Epithelial cell of esophagus (primary cell): ENCODE measurements around the gene LIN7A.
A peak's percentile ranks its signal among the peaks of the same experiment; 100 is the strongest.

Source experiments
- DNase-seq: peaks from one replicate; pipeline ENCODE4 v3.0.0; 2010; ENCODE audit warnings: low read depth
- H3K4me3 ChIP-seq: 2 replicates; pipeline ENCODE4 v1.5.1; 2011; ENCODE audit warnings: mild to moderate bottlenecking, low read length, control low read depth
- TF ChIP-seq, protein P1 (sequence below): IDR thresholded peaks from 2 replicates; pipeline ENCODE4 v1.5.1; 2011; ENCODE audit warnings: low read depth, mild to moderate bottlenecking, low read length, control low read depth, inconsistent platforms; ENCODE audit not compliant: insufficient read depth; ENCODE audit errors: missing control alignments

The LIN7A gene

DNA sequence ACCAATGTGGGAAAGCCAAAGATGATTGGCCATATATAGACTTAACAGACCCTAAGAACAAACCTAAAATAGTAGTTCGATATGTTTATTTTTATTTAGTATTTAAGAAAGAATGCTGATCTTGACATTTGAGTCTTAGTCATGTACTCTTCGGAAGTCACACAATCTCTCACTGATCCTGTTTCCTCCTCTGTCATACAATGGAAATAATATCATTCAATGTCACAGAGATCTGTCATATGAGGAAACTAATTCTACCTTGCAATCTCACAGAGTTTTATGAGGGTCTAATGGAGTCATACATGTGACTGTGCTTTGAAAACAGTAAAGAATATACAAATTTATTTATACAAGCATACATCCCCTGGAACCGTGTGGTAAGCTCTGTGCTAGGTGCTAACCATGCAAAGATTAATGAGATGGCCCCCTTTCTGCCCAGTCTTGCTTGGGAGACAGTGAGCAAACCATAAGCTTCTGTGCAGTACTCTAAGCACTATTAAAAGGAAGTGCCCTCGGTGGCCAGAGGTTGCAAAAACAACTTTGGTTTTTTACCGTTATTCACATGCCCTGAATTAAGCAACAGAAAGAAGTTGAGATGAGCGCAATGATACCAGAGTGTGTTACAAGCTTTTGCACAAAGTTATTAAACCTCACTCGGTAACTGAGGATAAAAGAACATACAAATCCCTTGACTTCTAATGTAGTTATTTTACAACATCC is 1.7 kb upstream of the LIN7A start:
- no peak overlapping the region for H3K4me3 ChIP-seq
- no peak for DNase-seq
- TF ChIP-seq, protein P1, sequence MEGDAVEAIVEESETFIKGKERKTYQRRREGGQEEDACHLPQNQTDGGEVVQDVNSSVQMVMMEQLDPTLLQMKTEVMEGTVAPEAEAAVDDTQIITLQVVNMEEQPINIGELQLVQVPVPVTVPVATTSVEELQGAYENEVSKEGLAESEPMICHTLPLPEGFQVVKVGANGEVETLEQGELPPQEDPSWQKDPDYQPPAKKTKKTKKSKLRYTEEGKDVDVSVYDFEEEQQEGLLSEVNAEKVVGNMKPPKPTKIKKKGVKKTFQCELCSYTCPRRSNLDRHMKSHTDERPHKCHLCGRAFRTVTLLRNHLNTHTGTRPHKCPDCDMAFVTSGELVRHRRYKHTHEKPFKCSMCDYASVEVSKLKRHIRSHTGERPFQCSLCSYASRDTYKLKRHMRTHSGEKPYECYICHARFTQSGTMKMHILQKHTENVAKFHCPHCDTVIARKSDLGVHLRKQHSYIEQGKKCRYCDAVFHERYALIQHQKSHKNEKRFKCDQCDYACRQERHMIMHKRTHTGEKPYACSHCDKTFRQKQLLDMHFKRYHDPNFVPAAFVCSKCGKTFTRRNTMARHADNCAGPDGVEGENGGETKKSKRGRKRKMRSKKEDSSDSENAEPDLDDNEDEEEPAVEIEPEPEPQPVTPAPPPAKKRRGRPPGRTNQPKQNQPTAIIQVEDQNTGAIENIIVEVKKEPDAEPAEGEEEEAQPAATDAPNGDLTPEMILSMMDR: no peak

DNA sequence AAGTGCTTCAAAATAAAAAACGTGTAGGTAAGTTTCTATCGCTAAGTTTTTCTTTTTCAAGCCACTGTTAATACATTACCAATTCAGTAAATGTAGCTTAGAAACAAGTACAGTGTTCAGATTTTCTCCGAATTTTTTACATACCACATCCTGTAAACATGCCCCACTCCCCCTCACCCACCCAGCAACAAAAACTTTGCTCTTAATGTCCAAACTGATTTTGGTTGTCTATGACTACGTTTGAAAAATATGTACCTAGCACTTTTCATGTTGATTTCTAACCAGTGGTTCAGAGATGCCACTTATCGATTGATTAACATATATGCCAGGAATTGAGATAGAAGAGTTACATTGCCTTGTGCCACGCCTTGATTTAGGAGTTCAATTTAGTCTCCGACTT is 663 bp upstream of the LIN7A start:
- TF ChIP-seq, protein P1: no peak
- no peak overlapping the region for H3K4me3 ChIP-seq
- DNase-seq: no peak

DNA sequence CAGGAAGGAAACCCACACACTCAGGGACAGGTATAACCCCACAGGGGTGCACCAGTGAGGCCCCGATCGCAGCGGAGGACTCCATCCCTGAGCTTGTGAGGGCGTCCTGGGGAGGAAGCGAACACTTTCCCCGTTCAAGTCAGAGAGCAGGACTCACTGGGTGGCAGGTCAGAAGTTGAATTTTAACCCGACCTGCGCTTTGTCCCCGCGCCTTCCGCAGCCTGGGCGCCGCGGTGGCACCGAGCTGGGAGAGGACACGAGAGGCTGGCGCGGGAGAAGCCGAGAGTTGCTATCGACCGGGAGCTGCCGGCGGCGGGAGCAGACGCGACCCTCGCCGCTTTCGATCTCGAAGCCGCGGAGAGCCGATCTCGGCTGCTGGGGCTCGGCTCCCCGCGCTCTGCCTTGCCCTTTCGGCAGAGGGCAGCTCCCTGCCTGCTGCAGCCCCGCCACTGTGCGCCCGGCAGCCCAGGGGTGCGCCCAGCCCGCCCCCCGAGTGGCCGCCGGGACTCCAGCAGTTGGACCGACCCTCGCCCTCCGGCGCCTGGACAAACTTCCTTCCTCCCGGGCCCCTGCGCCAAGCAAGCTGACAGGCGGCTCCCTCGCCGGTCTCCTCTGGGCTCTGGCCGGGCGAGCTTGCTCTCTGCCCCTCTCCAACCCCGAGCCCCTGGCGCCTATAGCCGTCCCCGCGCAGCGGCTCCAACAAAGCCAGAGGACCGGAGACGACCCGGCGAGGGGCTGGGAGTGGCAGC is 918 bp downstream of the LIN7A start:
- peak overlapping the region; percentile 41 for H3K4me3 ChIP-seq
- peak; percentile 11 for DNase-seq
- TF ChIP-seq, protein P1: no peak

DNA sequence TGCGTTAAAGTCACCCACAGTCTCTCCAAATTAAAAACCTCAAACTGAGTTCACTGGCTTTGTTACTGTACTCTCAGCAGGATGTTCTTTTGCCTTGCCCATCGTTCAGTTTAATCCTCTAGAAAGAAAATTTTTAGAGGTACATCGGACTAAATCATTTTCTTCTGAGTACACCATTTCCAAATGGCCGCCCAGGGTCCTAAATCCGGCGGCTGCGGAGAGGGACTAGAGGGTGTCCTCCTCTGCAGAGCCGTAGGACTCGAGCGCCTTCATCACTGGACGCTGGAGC is 1.4 kb downstream of the LIN7A start:
- H3K4me3 ChIP-seq: peak overlapping the region; percentile 41
- TF ChIP-seq, protein P1: no peak
- DNase-seq: no peak

DNA sequence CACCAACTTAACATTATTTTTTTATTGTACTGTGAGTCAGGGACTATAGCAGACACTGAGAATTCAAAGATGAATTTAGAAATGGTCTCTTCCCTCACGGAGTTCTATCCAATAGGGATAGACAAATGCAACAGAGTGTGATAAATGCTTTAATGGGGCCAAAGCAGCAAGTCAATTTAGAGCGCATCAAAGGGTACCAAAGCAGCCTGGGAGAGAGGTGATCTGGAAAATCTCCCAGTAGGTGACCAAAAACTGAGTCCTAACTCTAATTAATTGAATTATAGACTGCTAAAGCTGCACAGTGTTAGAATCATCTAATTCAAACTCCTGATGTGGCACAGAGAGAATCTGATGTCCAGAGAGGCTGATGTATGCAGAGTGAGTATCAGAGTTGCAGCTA is 2.6 kb downstream of the LIN7A start:
- no peak overlapping the region for H3K4me3 ChIP-seq
- DNase-seq: no peak

DNA sequence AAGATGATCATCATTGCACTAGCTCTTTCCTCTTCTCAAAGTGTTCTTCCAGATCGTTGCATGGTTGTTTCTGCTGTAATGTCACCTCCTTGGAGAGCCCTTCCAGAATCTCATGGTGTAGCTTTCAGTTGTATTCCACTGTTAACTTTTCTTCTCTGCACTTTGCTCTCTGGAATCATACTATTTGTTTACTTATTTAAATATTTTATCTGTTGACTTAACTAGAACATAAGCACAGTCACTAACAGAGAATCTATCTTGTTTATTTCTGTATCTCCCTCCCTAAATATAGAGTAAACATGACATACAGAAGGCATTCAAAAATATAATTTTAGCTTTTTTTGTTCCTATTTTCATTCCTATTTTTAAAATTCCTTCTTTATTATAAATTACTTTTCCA is 11.8 kb downstream of the LIN7A start:
- TF ChIP-seq, protein P1: no peak
- no peak overlapping the region for H3K4me3 ChIP-seq
- no peak for DNase-seq

More for the DNA sequence above, 2.6 kb downstream of the LIN7A start:
- TF ChIP-seq, protein P1: no peak

DNA sequence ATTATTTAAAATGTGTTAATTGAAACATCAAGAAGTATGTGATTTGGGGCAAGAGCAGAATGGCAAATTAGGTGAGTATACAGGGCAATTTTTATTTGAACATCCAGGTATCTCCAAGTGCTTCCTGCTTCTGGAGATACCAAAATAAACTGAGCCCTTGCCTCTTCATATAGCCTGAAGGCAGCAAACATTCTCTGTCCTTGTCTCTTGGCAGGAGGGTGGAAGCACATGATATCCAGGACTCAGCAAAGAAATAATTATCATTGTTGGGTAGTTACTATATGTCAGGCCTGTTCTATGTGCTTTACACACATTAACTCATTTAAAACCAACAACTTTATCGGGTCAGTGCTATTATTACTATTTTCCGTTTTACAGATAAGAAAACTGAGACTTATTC is 12.5 kb downstream of the LIN7A start:
- no peak overlapping the region for H3K4me3 ChIP-seq
- TF ChIP-seq, protein P1: no peak
- no peak for DNase-seq
